Upper lobe of right lung (tissue), 1 donor: ENCODE data around the gene NMT1. TPM values are rescaled to one million over a fixed set of nuclear protein-coding genes. Genes with fewer than 3 reads are reported as not detected.

Experiments used
- ATAC-seq: fragments of 200-7000 bp; cut with Tn5 transposase; one replicate; pipeline ENCODE4 v1.9.1; 2020; ENCODE audit warnings: mild to moderate bottlenecking, moderate library complexity
- DNase-seq: peaks from one replicate; pipeline ENCODE4 v3.0.0-alpha.2; 2020
- H3K27ac ChIP-seq: fragments of 200-600 bp; one replicate; pipeline ENCODE4 v1.8.0; 2022
- H3K27me3 ChIP-seq: fragments of 200-600 bp; one replicate; pipeline ENCODE4 v1.8.0; 2022; ENCODE audit warnings: mild to moderate bottlenecking
- H3K36me3 ChIP-seq: fragments of 200-600 bp; one replicate; pipeline ENCODE4 v1.8.0; 2022
- H3K4me1 ChIP-seq: fragments of 200-600 bp; one replicate; pipeline ENCODE4 v1.8.0; 2022
- H3K4me3 ChIP-seq: fragments of 200-600 bp; one replicate; pipeline ENCODE4 v1.8.0; 2022; ENCODE audit warnings: mild to moderate bottlenecking
- H3K9me3 ChIP-seq: fragments of 200-600 bp; one replicate; pipeline ENCODE4 v1.8.0; 2022
- CTCF ChIP-seq: fragments of 200-600 bp; IDR thresholded peaks from one replicate; pipeline ENCODE4 v1.8.0; 2022; ENCODE audit warnings: antibody characterized with exemption
- intact Hi-C: fragments of 100-400 bp; cut with DNase I; formaldehyde crosslinking; loops from one replicate; pipeline ENCODE4 v1.11.0; 2022
- total RNA-seq: library from RNA; stranded (reverse); fragmentation: NEBNext Ultra II Directional; extraction: Animal tissue kit (Norgen Biotek cat#: 25700); gene quantifications from one replicate; pipeline ENCODE4 v1.2.1, GENCODE V29; 2021
- donor health status: DM: no; HTN: yes; CAD: no; lungs with severe emphysema.

The NMT1 gene
- total RNA-seq, 1 donor from 2014 or later: 107 TPM

DNA sequence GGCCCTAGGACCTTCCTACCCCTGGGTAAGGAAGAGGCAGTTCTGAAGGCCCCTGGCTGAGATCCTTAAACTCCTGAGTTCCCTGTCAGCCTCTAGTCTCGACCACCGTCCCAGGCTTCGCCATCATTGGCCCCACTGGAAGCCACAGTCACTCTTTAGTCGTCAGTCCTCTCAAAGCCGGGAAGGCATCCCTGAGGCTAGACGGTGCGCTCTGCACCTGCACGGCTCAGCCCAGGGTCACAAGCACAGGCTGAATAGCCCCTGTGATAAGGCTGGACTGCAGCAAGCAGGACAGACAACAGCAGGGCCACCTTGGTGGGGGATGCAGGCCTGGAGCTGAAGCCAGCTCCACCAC is 83.9 kb downstream of the NMT1 start:
- no peak for DNase-seq
- no peak for ATAC-seq
- H3K27ac ChIP-seq: peak overlapping the region; percentile 87
- H3K9me3 ChIP-seq: no peaks in the 10 kb centered on the region
- intact Hi-C loops: no loop called here
- no peaks in the 10 kb centered on the region for H3K27me3 ChIP-seq
- TF ChIP-seq CTCF: no peak
- peak overlapping the region; percentile 51 for H3K4me3 ChIP-seq
- no peaks in the 10 kb centered on the region for H3K36me3 ChIP-seq
- peaks cover 29% of the 10 kb centered on the region for H3K4me1 ChIP-seq

DNA sequence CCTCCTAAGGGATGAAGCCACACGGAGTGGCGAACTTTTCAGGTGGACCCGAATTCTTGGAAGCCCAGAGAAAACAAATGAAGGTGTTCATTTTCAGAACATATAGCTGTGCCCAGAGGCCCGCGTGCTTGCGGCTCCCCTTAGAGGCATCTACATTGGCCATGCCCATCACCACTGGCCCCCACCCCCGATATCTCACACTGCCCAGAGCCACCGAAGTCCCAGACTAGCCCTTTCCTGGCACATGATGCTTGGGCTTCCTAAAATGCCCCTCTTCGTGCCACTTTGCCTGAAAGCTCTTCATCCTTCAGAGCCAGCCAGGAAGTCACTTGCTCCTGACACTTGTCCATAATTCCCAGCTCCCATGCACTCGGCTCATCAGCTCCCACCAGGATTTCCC is 85.0 kb downstream of the NMT1 start:
- DNase-seq (no peak), ATAC-seq (no peak)
- H3K36me3 ChIP-seq: no peaks in the 10 kb centered on the region
- H3K4me3 ChIP-seq: no peak overlapping the region
- intact Hi-C loops: no loop called here
- H3K9me3 ChIP-seq: no peaks in the 10 kb centered on the region
- no peaks in the 10 kb centered on the region for H3K27me3 ChIP-seq
- TF ChIP-seq CTCF: no peak
- peaks cover 36% of the 10 kb centered on the region for H3K4me1 ChIP-seq
- H3K27ac ChIP-seq: peak overlapping the region; percentile 100

GRCh38 chr17:45146592-45146889 is 85.4 kb downstream of the NMT1 start:
- no peaks in the 10 kb centered on the region for H3K36me3 ChIP-seq
- intact Hi-C loops: no loop called here
- H3K4me3 ChIP-seq: peak overlapping the region; percentile 87
- no peaks in the 10 kb centered on the region for H3K27me3 ChIP-seq
- H3K9me3 ChIP-seq: no peaks in the 10 kb centered on the region
- no peak for DNase-seq
- peaks cover 40% of the 10 kb centered on the region for H3K4me1 ChIP-seq
- no peak for ATAC-seq
- no peak for TF ChIP-seq CTCF
- H3K27ac ChIP-seq: peak overlapping the region; percentile 100

GRCh38 chr17:45146890-45147580 is 85.9 kb downstream of the NMT1 start:
- Histone ChIP-seq H3K36me3 (no peaks in the 10 kb centered on the region), H3K4me1 (peaks cover 45% of the 10 kb centered on the region), H3K27me3 (no peaks in the 10 kb centered on the region), H3K4me3 (peak overlapping the region; percentile 87), H3K27ac (peak overlapping the region; percentile 100), H3K9me3 (no peaks in the 10 kb centered on the region)
- no peak for TF ChIP-seq CTCF
- intact Hi-C loops: no loop called here
- DNase-seq (no peak), ATAC-seq (peak; percentile 11)

GRCh38 chr17:45147581-45148182 is 86.6 kb downstream of the NMT1 start:
- no peak for TF ChIP-seq CTCF
- Histone ChIP-seq H3K36me3 (no peaks in the 10 kb centered on the region), H3K27ac (peak overlapping the region; percentile 100), H3K4me1 (peaks cover 47% of the 10 kb centered on the region), H3K9me3 (no peaks in the 10 kb centered on the region), H3K27me3 (no peaks in the 10 kb centered on the region), H3K4me3 (peak overlapping the region; percentile 87)
- peak; percentile 91 for DNase-seq
- intact Hi-C loops: no loop called here
- ATAC-seq: peak; percentile 48
